ES-I3 (cell line): Measurements from ENCODE around the gene CMTM2.

ENCODE experiments used
- H3K36me3 ChIP-seq: 2 replicates; pipeline ENCODE4 v1.6.1; 2013; ENCODE audit warnings: mild to moderate bottlenecking, low read length, control low read depth, moderate library complexity; ENCODE audit not compliant: insufficient read depth
- H3K4me1 ChIP-seq: 2 replicates; pipeline ENCODE4 v1.6.1; 2013; ENCODE audit warnings: mild to moderate bottlenecking, control low read depth, low read length; ENCODE audit not compliant: insufficient read depth
- H3K9ac ChIP-seq: 2 replicates; pipeline ENCODE4 v1.6.1; 2013; ENCODE audit warnings: low read depth, mild to moderate bottlenecking, low read length, moderate library complexity
- H3K9me3 ChIP-seq: 2 replicates; pipeline ENCODE4 v1.6.1; 2013; ENCODE audit warnings: mild to moderate bottlenecking, low read length, moderate library complexity; ENCODE audit not compliant: control insufficient read depth, insufficient read depth

The CMTM2 gene

GRCh38 chr16:66578651-66579531, at the start of gene CMTM2:
TSS of gene CMTM2 (plus strand) at chr16:66579463. CDS start at chr16:66579608, 145 bp downstream.
- Histone ChIP-seq H3K9me3 (no peaks in the 10 kb centered on the region), H3K36me3 (no peaks in the 10 kb centered on the region; the same call in 1 of the 2 replicates), H3K4me1 (peaks cover 14% of the 10 kb centered on the region), H3K9ac (peak within 1 kb of the TSS; percentile 17; the same call in 1 of the 2 replicates)

- Histone ChIP-seq H3K36me3 (no peaks in the 10 kb centered on the region), H3K4me1 (no peaks in the 10 kb centered on the region), H3K9me3 (no peaks in the 10 kb centered on the region), H3K9ac (no peak overlapping the region)
Observed at GRCh38 chr16:66529475-66529874, 49.8 kb upstream of the CMTM2 start.

GRCh38 chr16:66534376-66534799, 44.9 kb upstream of the CMTM2 start:
- Histone ChIP-seq H3K4me1 (no peaks in the 10 kb centered on the region), H3K9ac (no peak overlapping the region), H3K36me3 (no peaks in the 10 kb centered on the region), H3K9me3 (no peaks in the 10 kb centered on the region)

- Histone ChIP-seq H3K36me3 (no peaks in the 10 kb centered on the region), H3K4me1 (no peaks in the 10 kb centered on the region), H3K9ac (no peak overlapping the region), H3K9me3 (no peaks in the 10 kb centered on the region)
Observed at GRCh38 chr16:66536525-66536924, 42.7 kb upstream of the CMTM2 start.

- Histone ChIP-seq H3K9me3 (no peaks in the 10 kb centered on the region), H3K9ac (no peak overlapping the region), H3K36me3 (no peaks in the 10 kb centered on the region), H3K4me1 (0 out of 2 replicates have a peak, but pooled peaks cover 3% of the 10 kb centered on the region)
Observed at GRCh38 chr16:66537236-66537635, 42.0 kb upstream of the CMTM2 start.

- Histone ChIP-seq H3K4me1 (0 out of 2 replicates have a peak, but pooled peaks cover 3% of the 10 kb centered on the region), H3K36me3 (no peaks in the 10 kb centered on the region), H3K9ac (no peak overlapping the region), H3K9me3 (no peaks in the 10 kb centered on the region)
Observed at GRCh38 chr16:66538910-66539309, 40.4 kb upstream of the CMTM2 start.

GRCh38 chr16:66539623-66540469, 39.4 kb upstream of the CMTM2 start:
- H3K9ac ChIP-seq, result no peak overlapping the region
- H3K4me1 ChIP-seq, result 0 out of 2 replicates have a peak, but pooled peaks cover 3% of the 10 kb centered on the region
- H3K9me3 ChIP-seq, result no peaks in the 10 kb centered on the region
- no peaks in the 10 kb centered on the region for H3K36me3 ChIP-seq

GRCh38 chr16:66541388-66542355, 37.6 kb upstream of the CMTM2 start:
- 0 out of 2 replicates have a peak, but pooled peaks cover 3% of the 10 kb centered on the region for H3K4me1 ChIP-seq
- H3K9me3 ChIP-seq, result no peaks in the 10 kb centered on the region
- H3K36me3 ChIP-seq, result no peaks in the 10 kb centered on the region
- H3K9ac ChIP-seq, result no peak overlapping the region

- no peaks in the 10 kb centered on the region for H3K9me3 ChIP-seq
- no peak overlapping the region for H3K9ac ChIP-seq
- no peaks in the 10 kb centered on the region for H3K36me3 ChIP-seq
- 0 out of 2 replicates have a peak, but pooled peaks cover 3% of the 10 kb centered on the region for H3K4me1 ChIP-seq
Observed at GRCh38 chr16:66542396-66542795, 36.9 kb upstream of the CMTM2 start.

- Histone ChIP-seq H3K9me3 (no peaks in the 10 kb centered on the region), H3K36me3 (no peaks in the 10 kb centered on the region), H3K9ac (no peak overlapping the region), H3K4me1 (0 out of 2 replicates have a peak, but pooled peaks cover 3% of the 10 kb centered on the region)
Observed at GRCh38 chr16:66543541-66543940, 35.7 kb upstream of the CMTM2 start.

- Histone ChIP-seq H3K9me3 (no peaks in the 10 kb centered on the region), H3K9ac (no peak overlapping the region), H3K4me1 (0 out of 2 replicates have a peak, but pooled peaks cover 3% of the 10 kb centered on the region), H3K36me3 (no peaks in the 10 kb centered on the region)
Observed at GRCh38 chr16:66544016-66544757, 35.1 kb upstream of the CMTM2 start.

- Histone ChIP-seq H3K4me1 (peaks cover 7% of the 10 kb centered on the region; the same call in 1 of the 2 replicates), H3K9ac (no peak overlapping the region), H3K9me3 (no peaks in the 10 kb centered on the region), H3K36me3 (no peaks in the 10 kb centered on the region)
Observed at GRCh38 chr16:66547101-66547989, 31.9 kb upstream of the CMTM2 start.
